Thymus (tissue), 11 donors: ENCODE data around the gene LCOR. TPM values are rescaled to one million over a fixed set of nuclear protein-coding genes. Genes with fewer than 3 reads are reported as not detected.

Experiments
- DNase-seq, 9 donors: peaks; one replicate each; pipeline ENCODE4 v3.0.0-alpha.2; 2013; ENCODE audit warnings: low spot score in 9 of 9, low read depth in 6 of 9, missing footprints in 1 of 9
- H3K27ac ChIP-seq, 2 donors: one replicate each; pipeline ENCODE4 v1.5.1; 2013; ENCODE audit warnings: control low read depth in 1 of 2, low read depth in 1 of 2, low read length in 1 of 2, mild to moderate bottlenecking in 1 of 2, moderate library complexity in 1 of 2
- H3K27me3 ChIP-seq, 2 donors: one replicate each; pipeline ENCODE4 v1.5.1; 2013; ENCODE audit warnings: low read length in 1 of 2; ENCODE audit not compliant: control insufficient read depth in 2 of 2, insufficient read depth in 1 of 2
- H3K36me3 ChIP-seq, 2 donors: one replicate each; pipeline ENCODE4 v1.5.1; 2013; ENCODE audit warnings: low read length in 1 of 2, mild to moderate bottlenecking in 1 of 2, moderate library complexity in 1 of 2; ENCODE audit not compliant: control insufficient read depth in 2 of 2, insufficient read depth in 2 of 2
- H3K4me1 ChIP-seq, 2 donors: one replicate each; pipeline ENCODE4 v1.5.1; 2013; ENCODE audit warnings: low read length in 2 of 2; ENCODE audit not compliant: control insufficient read depth in 2 of 2, insufficient read depth in 2 of 2
- H3K4me3 ChIP-seq, 2 donors: one replicate each; pipeline ENCODE4 v1.5.1; 2013; ENCODE audit warnings: low read length in 2 of 2, control low read depth in 1 of 2, mild to moderate bottlenecking in 1 of 2
- H3K9me3 ChIP-seq, 2 donors: one replicate each; pipeline ENCODE4 v1.5.1; 2013; ENCODE audit warnings: low read length in 1 of 2, mild to moderate bottlenecking in 1 of 2; ENCODE audit not compliant: control insufficient read depth in 2 of 2, insufficient read depth in 1 of 2
- WGBS: extraction: QIAGEN DNeasy Blood & Tissue Kit; methylation state at CpG from one replicate; pipeline ENCODE4 v1.1.7; 2013; 5-methylcytosine and 5-hydroxymethylcytosine counted together
- polyA plus RNA-seq: library from polyadenylated mRNA; stranded (reverse); fragments of 200-250 nt; gene quantifications from one replicate; pipeline ENCODE4 v1.2.3, GENCODE V29; 2013
- total RNA-seq: library from RNA; stranded (reverse); fragments of 120-200 nt; gene quantifications from one replicate; pipeline ENCODE4 v1.2.4, GENCODE V29; 2013
- donor health status: healthy.

LCOR gene
- total and polyA plus RNA-seq, 2 donors = 4.5 to 10.3 TPM

- H3K4me3 ChIP-seq = peak overlapping the region; percentile 72 to 91
- 5% methylated on average over 46 of the region's 46 CpGs for WGBS
- peak overlapping the region; percentile 15 to 99 for H3K27ac ChIP-seq
- no peaks in the 10 kb centered on the region for H3K36me3 ChIP-seq
- peaks cover 6 to 8% of the 10 kb centered on the region in 2 donors for H3K4me1 ChIP-seq
- H3K9me3 ChIP-seq = no peaks in the 10 kb centered on the region
- peak in 1 of 9 donors; percentile 13 for DNase-seq
- H3K27me3 ChIP-seq = peaks cover 0 to 2% of the 10 kb centered on the region in 2 donors
These were observed 1.3 kb downstream of the LCOR start for GRCh38 chr10:96833220-96834001.

DNA sequence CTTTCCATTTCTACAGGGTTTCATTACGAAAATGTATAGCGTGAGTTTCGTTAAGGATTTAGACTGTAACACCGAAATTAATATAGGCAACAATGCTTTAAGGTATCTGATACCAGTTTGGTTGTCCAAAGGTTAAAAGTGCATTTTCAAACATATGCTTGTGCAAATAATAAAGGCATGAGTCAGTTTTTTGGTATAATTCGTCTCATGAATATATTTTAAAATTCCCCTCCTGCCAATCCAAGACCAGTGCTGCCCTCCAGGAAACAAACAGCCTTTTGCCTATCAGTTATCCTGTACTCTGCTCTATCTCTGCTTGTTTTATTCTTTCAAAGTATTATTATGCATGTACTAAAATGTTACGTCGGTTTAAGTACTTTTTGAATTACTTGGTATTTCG lies 2.0 kb downstream of the LCOR start:
- WGBS = 86% methylated on average over 8 of the region's 8 CpGs
- H3K4me3 ChIP-seq = peak overlapping the region; percentile 72 to 91
- no peaks in the 10 kb centered on the region for H3K9me3 ChIP-seq
- no peak for DNase-seq
- H3K4me1 ChIP-seq = peaks cover 6 to 8% of the 10 kb centered on the region in 2 donors
- peaks cover 0 to 2% of the 10 kb centered on the region in 2 donors for H3K27me3 ChIP-seq
- no peaks in the 10 kb centered on the region for H3K36me3 ChIP-seq
- no peak overlapping the region for H3K27ac ChIP-seq

GRCh38 chr10:96835899-96836298 lies 3.8 kb downstream of the LCOR start:
- 91% methylated on average over 1 of the region's 1 CpG for WGBS
- Histone ChIP-seq H3K27ac (no peak overlapping the region), H3K9me3 (no peaks in the 10 kb centered on the region), H3K27me3 (peaks cover 0 to 2% of the 10 kb centered on the region in 2 donors), H3K36me3 (no peaks in the 10 kb centered on the region), H3K4me1 (peaks cover 6 to 8% of the 10 kb centered on the region in 2 donors), H3K4me3 (no peak overlapping the region)
- no peak for DNase-seq

DNA sequence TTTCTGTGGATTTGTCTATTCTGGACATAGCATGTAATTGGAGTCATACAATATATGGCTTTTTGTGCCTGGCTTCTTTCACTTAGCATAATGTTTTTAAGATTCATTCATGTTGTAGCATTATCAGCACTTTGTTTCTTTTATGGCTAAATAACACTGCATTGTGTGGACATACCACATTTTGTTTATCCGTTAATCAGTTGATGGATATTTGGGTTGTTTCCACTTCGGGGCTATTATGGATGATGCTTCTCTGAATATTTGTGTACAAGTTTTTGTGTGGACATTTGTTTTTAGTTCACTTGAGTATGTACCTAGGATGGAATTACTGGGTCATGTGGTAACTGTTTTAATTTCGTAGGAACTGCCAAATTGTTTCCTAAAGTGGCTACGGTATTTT lies 6.4 kb downstream of the LCOR start:
- Histone ChIP-seq H3K9me3 (no peaks in the 10 kb centered on the region), H3K4me3 (no peak overlapping the region), H3K27me3 (no peaks in the 10 kb centered on the region), H3K4me1 (peaks cover 3% of the 10 kb centered on the region in 2 donors), H3K36me3 (no peaks in the 10 kb centered on the region), H3K27ac (no peak overlapping the region)
- WGBS = 94% methylated on average over 4 of the region's 4 CpGs
- DNase-seq = no peak

GRCh38 chr10:96840841-96841518 lies 8.9 kb downstream of the LCOR start:
- H3K9me3 ChIP-seq = no peaks in the 10 kb centered on the region
- no peak overlapping the region for H3K4me3 ChIP-seq
- no peaks in the 10 kb centered on the region for H3K4me1 ChIP-seq
- DNase-seq = no peak
- no peaks in the 10 kb centered on the region for H3K27me3 ChIP-seq
- no peak overlapping the region for H3K27ac ChIP-seq
- H3K36me3 ChIP-seq = no peaks in the 10 kb centered on the region
- 72% methylated on average over 7 of the region's 7 CpGs for WGBS

- Histone ChIP-seq H3K4me1 (no peaks in the 10 kb centered on the region), H3K27me3 (no peaks in the 10 kb centered on the region), H3K4me3 (no peak overlapping the region), H3K9me3 (no peaks in the 10 kb centered on the region), H3K27ac (no peak overlapping the region), H3K36me3 (no peaks in the 10 kb centered on the region)
- no peak for DNase-seq
- 97% methylated on average over 8 of the region's 8 CpGs for WGBS
These were observed 11.0 kb downstream of the LCOR start for GRCh38 chr10:96842896-96843723.

GRCh38 chr10:96843823-96844222 lies 11.7 kb downstream of the LCOR start:
- Histone ChIP-seq H3K36me3 (no peaks in the 10 kb centered on the region), H3K27me3 (no peaks in the 10 kb centered on the region), H3K27ac (no peak overlapping the region), H3K4me1 (no peaks in the 10 kb centered on the region), H3K9me3 (no peaks in the 10 kb centered on the region), H3K4me3 (no peak overlapping the region)
- no peak for DNase-seq
- 16% methylated on average over 2 of the region's 2 CpGs for WGBS

GRCh38 chr10:96846395-96846794 lies 14.3 kb downstream of the LCOR start:
- peaks cover 0 to 8% of the 10 kb centered on the region in 2 donors for H3K36me3 ChIP-seq
- H3K9me3 ChIP-seq = no peaks in the 10 kb centered on the region
- no peak overlapping the region for H3K27ac ChIP-seq
- H3K27me3 ChIP-seq = no peaks in the 10 kb centered on the region
- WGBS = 96% methylated on average over 1 of the region's 1 CpG
- DNase-seq = no peak
- H3K4me1 ChIP-seq = no peaks in the 10 kb centered on the region
- no peak overlapping the region for H3K4me3 ChIP-seq

GRCh38 chr10:96846926-96847325 lies 14.8 kb downstream of the LCOR start:
- H3K9me3 ChIP-seq = no peaks in the 10 kb centered on the region
- WGBS = 98% methylated on average over 5 of the region's 5 CpGs
- peaks cover 0 to 8% of the 10 kb centered on the region in 2 donors for H3K36me3 ChIP-seq
- no peak for DNase-seq
- H3K4me1 ChIP-seq = no peaks in the 10 kb centered on the region
- no peak overlapping the region for H3K4me3 ChIP-seq
- H3K27me3 ChIP-seq = no peaks in the 10 kb centered on the region
- H3K27ac ChIP-seq = no peak overlapping the region
